Measurements from ENCODE around the gene FRMD8.

Gene FRMD8

GRCh38 chr11:65459552-65459951, 73.1 kb downstream of the FRMD8 start:
- DNase-seq: no peak
